Measurements from ENCODE around the gene MAP2K4.

MAP2K4 gene

DNA sequence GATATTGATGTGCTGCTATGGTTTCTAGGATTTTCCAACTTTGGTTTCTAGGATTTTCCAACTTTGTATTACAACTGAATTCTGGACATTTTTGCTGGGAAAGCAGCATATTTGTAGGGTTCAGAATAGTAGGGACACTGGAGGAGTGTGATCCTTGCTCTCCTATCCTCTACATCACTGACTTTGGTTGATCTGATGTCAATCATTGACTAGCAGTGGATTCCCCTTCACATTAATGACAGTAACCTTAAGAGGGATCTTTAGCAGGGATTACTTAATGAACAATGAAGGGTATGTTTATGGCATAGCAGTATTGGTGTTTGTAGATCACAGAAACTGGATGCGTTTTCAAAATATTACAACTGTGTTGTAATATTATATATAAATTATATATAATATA is 67.4 kb downstream of the MAP2K4 start:
- Histone ChIP-seq H3K9me3 (replicated peaks in 1 of 11) (peaks cover 0 to 3% (median 0%) of the 10 kb centered on the region in 11 experiments; a peak in 1 of 22 replicates), H3K9ac (no peak overlapping the region), H3K36me3 (peaks cover 33 to 68% (median 45%) of the 10 kb centered on the region in 11 experiments), H3K4me3 (no peak overlapping the region), H3K4me2 (no peak overlapping the region), H3K27ac (no peak overlapping the region), H4K20me1 (peaks cover 0 to 35% (median 8%) of the 10 kb centered on the region in 11 experiments; a peak in 7 of 22 replicates), H3K27me3 (no peaks in the 10 kb centered on the region), H3K4me1 (peaks cover 0 to 19% (median 6%) of the 10 kb centered on the region in 10 experiments; a peak in 12 of 20 replicates)
- TF ChIP-seq Cebpa-rat (IDR thresholded peaks at IDR 0.05), result no peak

DNA sequence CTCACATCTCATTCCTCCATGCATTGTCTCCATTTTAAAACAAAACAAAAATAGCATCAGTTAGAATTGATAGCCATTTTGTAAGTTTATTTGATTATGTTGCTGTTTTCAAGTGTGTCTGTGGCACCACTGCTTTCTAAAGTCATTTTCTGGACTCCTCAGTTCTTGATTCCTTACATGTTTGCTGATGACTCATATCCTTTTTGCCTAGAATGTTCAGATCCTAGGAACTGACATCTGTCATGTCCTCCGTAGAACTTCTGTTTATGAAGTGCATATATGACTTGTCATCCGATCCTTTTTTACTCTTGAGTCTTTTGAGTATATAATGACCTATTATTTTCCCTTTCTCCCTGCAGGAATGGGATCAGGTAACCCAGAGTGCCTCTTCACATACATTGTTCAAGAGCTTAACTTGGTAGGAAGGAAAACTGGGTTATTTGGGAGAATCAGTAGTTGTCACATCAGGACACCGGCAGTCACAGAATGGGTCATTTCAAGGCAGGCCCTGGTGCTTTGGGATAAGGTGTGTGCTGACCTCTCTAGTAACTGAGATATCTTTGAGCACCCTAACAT is 69.2 kb downstream of the MAP2K4 start:
- TF ChIP-seq Cebpa-rat (IDR thresholded peaks at IDR 0.05), result no peak
- Histone ChIP-seq H3K4me3 (no peak overlapping the region), H3K9me3 (replicated peaks in 1 of 11) (peaks cover 0 to 3% (median 0%) of the 10 kb centered on the region in 11 experiments; a peak in 1 of 22 replicates), H3K4me2 (peak overlapping the region in 6 of 11 experiments; percentile 9 to 72 (median 43); a peak in 8 of 22 replicates), H3K27ac (no peak overlapping the region; a peak in 1 of 22 replicates), H3K9ac (no peak overlapping the region), H3K4me1 (peaks cover 0 to 19% (median 6%) of the 10 kb centered on the region in 10 experiments; a peak in 12 of 20 replicates), H3K27me3 (no peaks in the 10 kb centered on the region), H3K36me3 (peaks cover 23 to 59% (median 40%) of the 10 kb centered on the region in 11 experiments), H4K20me1 (peaks cover 0 to 33% (median 5%) of the 10 kb centered on the region in 11 experiments; a peak in 7 of 22 replicates)

DNA sequence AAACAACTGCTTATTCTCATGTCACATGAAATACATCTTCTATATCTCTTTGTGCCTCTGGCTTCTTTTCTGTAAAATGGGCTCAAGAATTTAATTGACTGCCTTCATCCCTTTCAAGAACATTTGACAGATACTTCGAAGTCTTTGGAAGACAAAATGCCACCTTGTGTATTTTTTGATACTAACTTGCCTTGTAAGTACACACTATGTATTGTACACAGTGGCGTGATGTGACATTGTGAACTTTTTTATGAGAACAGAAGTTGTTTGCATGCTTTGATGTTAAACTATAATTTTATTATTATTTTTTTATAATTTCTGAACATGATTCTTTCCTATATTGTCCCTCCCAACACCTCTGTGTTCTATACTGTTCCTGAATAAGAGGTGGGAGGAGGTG is 73.7 kb downstream of the MAP2K4 start:
- Histone ChIP-seq H3K9ac (no peak overlapping the region), H3K4me2 (no peak overlapping the region)

DNA sequence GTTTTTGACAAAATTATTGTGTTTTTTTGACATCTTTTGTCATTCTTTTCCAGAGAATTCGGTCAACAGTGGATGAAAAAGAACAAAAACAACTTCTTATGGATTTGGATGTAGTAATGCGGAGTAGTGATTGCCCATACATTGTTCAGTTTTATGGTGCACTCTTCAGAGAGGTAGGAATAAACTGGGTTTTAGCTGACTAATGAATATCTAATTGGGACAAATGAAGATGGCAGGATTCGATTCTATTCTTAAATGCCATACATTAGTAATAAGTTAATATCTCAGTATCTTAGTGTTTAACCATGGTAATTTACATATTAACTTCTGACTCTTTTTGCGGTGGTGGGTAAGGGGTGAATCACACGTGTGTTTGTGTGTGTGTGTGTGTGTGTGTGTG is 74.8 kb downstream of the MAP2K4 start:
- Histone ChIP-seq H3K4me3 (no peak overlapping the region), H3K4me1 (peaks cover 0 to 10% (median 0%) of the 10 kb centered on the region in 10 experiments; a peak in 1 of 20 replicates), H4K20me1 (peaks cover 0 to 3% (median 0%) of the 10 kb centered on the region in 11 experiments; a peak in 3 of 22 replicates), H3K9me3 (replicated peaks in 1 of 11) (peaks cover 0 to 11% (median 0%) of the 10 kb centered on the region in 11 experiments; a peak in 5 of 22 replicates), H3K9ac (no peak overlapping the region), H3K4me2 (no peak overlapping the region), H3K27me3 (no peaks in the 10 kb centered on the region), H3K27ac (no peak overlapping the region), H3K36me3 (peaks cover 36 to 70% (median 49%) of the 10 kb centered on the region in 11 experiments; a peak in 21 of 22 replicates)
- no peak for TF ChIP-seq Cebpa-rat (IDR thresholded peaks at IDR 0.05)

More for the DNA sequence above, 73.7 kb downstream of the MAP2K4 start:
- H3K27ac ChIP-seq, result no peak overlapping the region
- no peak for TF ChIP-seq Cebpa-rat (IDR thresholded peaks at IDR 0.05)
- peaks cover 0 to 11% (median 4%) of the 10 kb centered on the region in 11 experiments; a peak in 6 of 22 replicates for H4K20me1 ChIP-seq
- H3K4me1 ChIP-seq, result peaks cover 0 to 11% (median 8%) of the 10 kb centered on the region in 10 experiments; a peak in 12 of 20 replicates
- peaks cover 39 to 69% (median 47%) of the 10 kb centered on the region in 11 experiments; a peak in 21 of 22 replicates for H3K36me3 ChIP-seq
- H3K4me3 ChIP-seq, result no peak overlapping the region
- H3K27me3 ChIP-seq, result no peaks in the 10 kb centered on the region
- H3K9me3 ChIP-seq (replicated peaks in 1 of 11), result no peaks in the 10 kb centered on the region

DNA sequence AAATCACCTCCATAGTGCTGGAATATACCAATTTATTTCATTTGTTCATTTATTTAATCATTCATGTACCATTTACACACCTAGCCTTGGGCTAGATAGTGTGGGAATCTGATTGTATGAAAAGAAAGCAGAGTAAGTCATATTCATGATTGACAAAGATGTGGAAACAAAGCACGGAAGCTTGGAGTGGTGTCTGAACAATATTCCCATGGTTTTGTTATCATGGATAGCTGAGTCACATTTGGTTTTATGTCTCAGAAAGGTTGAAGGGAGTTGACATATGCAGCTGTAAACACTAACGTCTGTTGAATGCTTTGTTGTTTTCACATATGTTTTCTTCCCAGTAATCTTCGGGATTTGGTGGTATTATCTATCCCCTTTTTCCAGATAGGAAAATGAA is 76.6 kb downstream of the MAP2K4 start:
- Histone ChIP-seq H3K9me3 (replicated peaks in 1 of 11) (peaks cover 0 to 18% (median 9%) of the 10 kb centered on the region in 11 experiments; a peak in 13 of 22 replicates), H3K27ac (no peak overlapping the region), H3K4me2 (no peak overlapping the region), H3K9ac (no peak overlapping the region), H3K4me1 (peaks cover 0 to 10% (median 0%) of the 10 kb centered on the region in 10 experiments; a peak in 1 of 20 replicates), H4K20me1 (peaks cover 0 to 4% (median 0%) of the 10 kb centered on the region in 11 experiments; a peak in 1 of 22 replicates), H3K4me3 (no peak overlapping the region), H3K36me3 (peaks cover 39 to 78% (median 56%) of the 10 kb centered on the region in 11 experiments; a peak in 21 of 22 replicates), H3K27me3 (no peaks in the 10 kb centered on the region)
- no peak for TF ChIP-seq Cebpa-rat (IDR thresholded peaks at IDR 0.05)

DNA sequence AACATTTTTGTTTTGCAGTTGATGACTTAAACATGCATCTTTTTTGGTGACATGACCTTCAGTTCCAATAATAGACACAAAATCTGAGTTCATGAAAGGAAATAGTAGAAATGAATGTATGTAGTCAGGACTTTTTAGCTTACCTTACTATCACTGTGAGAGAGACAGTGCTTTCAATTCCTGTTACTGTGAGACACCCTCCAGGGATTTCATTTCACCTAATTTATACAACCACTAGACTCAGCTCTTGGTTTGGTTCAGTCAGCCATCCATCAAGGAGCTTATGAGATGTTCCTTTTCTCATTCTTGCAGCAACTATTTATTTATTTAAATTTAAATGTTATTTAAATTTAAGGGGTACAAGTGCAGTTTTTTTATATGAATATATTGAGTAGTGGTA is 77.9 kb downstream of the MAP2K4 start:
- H3K27me3 ChIP-seq, result no peaks in the 10 kb centered on the region
- H3K4me2 ChIP-seq, result no peak overlapping the region
- no peak overlapping the region for H3K4me3 ChIP-seq
- TF ChIP-seq Cebpa-rat (IDR thresholded peaks at IDR 0.05), result no peak
- no peak overlapping the region for H3K27ac ChIP-seq
- peaks cover 0 to 18% (median 9%) of the 10 kb centered on the region in 11 experiments; a peak in 13 of 22 replicates for H3K9me3 ChIP-seq (replicated peaks in 1 of 11)
- no peak overlapping the region for H3K9ac ChIP-seq
- 0 out of 22 replicates have a peak, but pooled peaks cover 0 to 4% (median 0%) of the 10 kb centered on the region in 11 experiments for H4K20me1 ChIP-seq
- peaks cover 0 to 10% (median 0%) of the 10 kb centered on the region in 10 experiments; a peak in 1 of 20 replicates for H3K4me1 ChIP-seq
- peaks cover 40 to 90% (median 66%) of the 10 kb centered on the region in 11 experiments for H3K36me3 ChIP-seq

DNA sequence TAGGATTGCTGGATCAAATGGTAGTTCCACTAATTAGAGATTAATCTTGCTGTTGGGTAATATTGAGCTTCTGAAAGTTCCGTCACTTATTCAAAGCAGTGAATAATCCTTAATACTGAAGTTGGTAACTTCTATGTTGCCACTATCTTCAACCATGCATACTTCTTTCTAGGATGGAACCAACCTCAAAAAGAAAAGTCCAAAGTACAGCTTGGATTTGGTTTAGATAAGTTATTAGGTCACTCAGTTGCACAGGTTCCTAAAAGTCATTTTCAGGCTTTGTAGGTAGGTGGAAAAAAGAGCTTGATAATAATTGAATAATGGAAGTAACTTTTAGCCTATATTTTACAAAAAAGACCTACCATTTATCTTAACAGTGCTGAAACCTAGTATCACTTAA is 78.7 kb downstream of the MAP2K4 start:
- Histone ChIP-seq H3K9ac (no peak overlapping the region), H3K4me3 (no peak overlapping the region), H3K9me3 (replicated peaks in 1 of 11) (peaks cover 0 to 18% (median 9%) of the 10 kb centered on the region in 11 experiments; a peak in 13 of 22 replicates), H4K20me1 (peaks cover 0 to 10% (median 0%) of the 10 kb centered on the region in 11 experiments; a peak in 2 of 22 replicates), H3K4me2 (no peak overlapping the region), H3K27me3 (no peaks in the 10 kb centered on the region), H3K27ac (no peak overlapping the region), H3K4me1 (peaks cover 0 to 10% (median 0%) of the 10 kb centered on the region in 10 experiments; a peak in 1 of 20 replicates), H3K36me3 (peaks cover 39 to 90% (median 66%) of the 10 kb centered on the region in 11 experiments)
- no peak for TF ChIP-seq Cebpa-rat (IDR thresholded peaks at IDR 0.05)

DNA sequence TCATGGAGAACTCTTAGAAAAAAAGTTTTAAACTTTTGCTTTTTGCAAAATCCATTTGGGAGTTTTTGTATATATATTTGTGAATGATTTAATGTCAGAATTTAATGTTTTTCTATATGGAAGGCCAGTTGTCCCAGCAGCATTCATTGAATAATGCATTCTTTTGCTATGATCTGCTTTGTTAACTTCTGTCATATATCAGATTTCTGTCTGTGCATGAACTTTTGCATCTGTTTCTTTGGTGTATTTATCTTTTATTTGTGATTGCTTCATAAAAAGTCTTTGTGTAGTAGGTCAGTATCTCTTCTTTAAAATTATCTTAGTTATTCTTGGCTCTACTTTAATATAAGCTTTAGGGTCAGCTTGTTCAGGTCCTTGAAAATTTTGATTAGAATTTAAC is 84.2 kb downstream of the MAP2K4 start:
- Histone ChIP-seq H3K9me3 (replicated peaks in 1 of 11) (peaks cover 0 to 18% (median 9%) of the 10 kb centered on the region in 11 experiments; a peak in 13 of 22 replicates), H3K36me3 (peaks cover 8 to 53% (median 29%) of the 10 kb centered on the region in 11 experiments), H3K27ac (no peak overlapping the region), H4K20me1 (peaks cover 0 to 25% (median 0%) of the 10 kb centered on the region in 11 experiments; a peak in 5 of 22 replicates), H3K27me3 (no peaks in the 10 kb centered on the region), H3K4me2 (no peak overlapping the region), H3K9ac (no peak overlapping the region), H3K4me3 (no peak overlapping the region), H3K4me1 (no peaks in the 10 kb centered on the region)
- TF ChIP-seq Cebpa-rat (IDR thresholded peaks at IDR 0.05), result no peak

DNA sequence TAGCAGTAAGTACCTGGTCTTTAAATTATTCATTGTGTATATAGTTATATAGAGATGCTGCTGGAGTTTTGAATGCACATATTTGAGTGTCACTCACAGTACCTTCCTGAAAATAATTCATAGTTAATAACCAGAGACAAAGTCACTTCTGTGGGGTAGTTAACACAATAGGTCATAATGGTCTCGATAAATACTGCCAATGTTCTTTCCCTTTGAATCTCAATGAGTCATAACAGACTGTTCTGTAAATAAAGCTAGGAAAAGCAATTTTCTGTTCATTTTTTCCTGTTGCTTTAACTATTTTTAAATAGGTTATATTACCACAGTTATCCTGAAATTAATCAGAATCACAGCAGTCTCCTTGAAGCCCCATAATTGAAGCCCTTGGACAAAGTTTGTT is 87.2 kb downstream of the MAP2K4 start:
- H3K4me1 ChIP-seq, result peaks cover 0 to 10% (median 0%) of the 10 kb centered on the region in 10 experiments; a peak in 2 of 20 replicates
- H3K36me3 ChIP-seq, result peaks cover 11 to 56% (median 26%) of the 10 kb centered on the region in 11 experiments
- no peaks in the 10 kb centered on the region for H3K27me3 ChIP-seq
- no peak overlapping the region for H3K4me2 ChIP-seq
- H3K27ac ChIP-seq, result no peak overlapping the region
- H4K20me1 ChIP-seq, result peaks cover 0 to 24% (median 0%) of the 10 kb centered on the region in 11 experiments; a peak in 6 of 22 replicates
- H3K9ac ChIP-seq, result no peak overlapping the region
- TF ChIP-seq Cebpa-rat (IDR thresholded peaks at IDR 0.05), result no peak
- no peaks in the 10 kb centered on the region for H3K9me3 ChIP-seq (replicated peaks in 1 of 11)
- no peak overlapping the region for H3K4me3 ChIP-seq
